Mammary epithelial cell (primary cell): ENCODE data around the gene HEPN1.

Experiments used
- CTCF ChIP-seq, 2 donors: IDR thresholded peaks in 1 of 2; conservative IDR thresholded peaks in 1 of 2; 2 replicates each; pipeline ENCODE4 v1.5.1; 2011 to 2012; ENCODE audit warnings: inconsistent platforms in 2 of 2, low read length in 2 of 2, mild to moderate bottlenecking in 2 of 2, control low read depth in 1 of 2, low read depth in 1 of 2; ENCODE audit not compliant: insufficient read depth in 1 of 2; ENCODE audit errors: extremely low read depth in 1 of 2
- EZH2 ChIP-seq: IDR thresholded peaks from 2 replicates; pipeline ENCODE4 v1.6.1; 2012; ENCODE audit warnings: low read length, inconsistent platforms, borderline replicate concordance

GRCh38 chr11:124890151-124890550 is 28.9 kb upstream of the HEPN1 start:
- TF ChIP-seq CTCF (conservative IDR thresholded peaks at IDR 0.05 in 1 of 2, IDR thresholded peaks at IDR 0.05 in 1 of 2; ENCODE audit: extremely low read depth in 1 of 2, insufficient read depth in 1 of 2, low read depth in 1 of 2, low read length in 2 of 2) (no peak), EZH2 (no peak)
